Activated CD4-positive, alpha-beta T cell treated with anti-CD3 and anti-CD28 coated beads, Interleukin-2, amount 50 U/mL, for 16 hours (primary cell): Measurements from ENCODE around the gene CCDC192.
"Not testable (repeated sequence)": the region's sequence is repeated elsewhere in the genome, so short reads cannot be mapped to it uniquely, and the experiment has no call there.

Experiments
- DNase-seq: peaks from one replicate; pipeline ENCODE4 v3.0.0-alpha.2; 2020

The CCDC192 gene, protein sequence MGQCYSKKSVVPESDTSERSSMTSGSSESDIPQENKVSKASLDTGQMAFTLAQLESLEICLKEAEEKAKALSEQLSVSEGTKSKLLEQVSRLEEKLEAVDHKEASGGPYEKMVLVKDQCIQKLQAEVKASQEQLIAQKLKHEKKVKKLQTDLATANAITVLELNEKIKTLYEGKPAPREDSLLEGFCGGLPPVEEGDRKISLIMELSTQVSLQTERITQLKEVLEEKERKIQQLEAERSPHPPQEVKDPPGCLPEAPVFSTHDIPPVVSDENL

DNA sequence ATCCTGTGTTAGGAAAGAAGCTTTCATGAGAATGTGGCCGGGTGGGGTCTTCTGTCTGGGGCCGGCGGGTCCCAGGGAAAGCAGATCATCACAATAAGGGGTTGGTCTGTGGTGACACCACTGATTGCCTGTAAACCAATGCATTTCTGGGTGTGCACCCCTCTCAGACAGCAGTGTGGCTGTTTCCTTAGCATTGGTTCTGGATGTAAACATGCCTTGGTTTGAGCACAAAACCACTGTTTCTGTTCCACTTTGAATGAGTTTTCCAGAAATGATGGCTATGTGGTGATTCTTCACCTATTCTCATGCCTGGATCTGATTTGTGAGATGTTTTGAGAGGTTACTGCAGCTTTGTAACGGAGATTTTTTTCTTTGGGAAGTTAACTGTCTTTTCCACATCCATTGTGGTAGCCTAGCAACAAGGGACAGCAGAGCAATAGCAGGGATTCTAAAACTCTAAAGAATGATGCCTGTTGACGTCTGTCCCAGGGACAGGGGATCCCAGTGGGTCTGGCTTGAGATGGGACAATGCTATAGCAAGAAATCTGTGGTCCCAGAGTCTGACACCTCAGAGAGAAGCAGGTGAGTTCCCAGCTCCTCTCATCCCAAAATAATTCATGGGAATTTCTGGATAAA, at the start of gene CCDC192:
CCDC192 (plus strand) TSS at position 466 of the 636 bp plus-strand sequence; CDS start at position 521, 55 bp downstream.
- peak; percentile 28 for DNase-seq

- no peak for DNase-seq
These were observed 46.4 kb upstream of the CCDC192 start for GRCh38 chr5:127656825-127657224.

DNA sequence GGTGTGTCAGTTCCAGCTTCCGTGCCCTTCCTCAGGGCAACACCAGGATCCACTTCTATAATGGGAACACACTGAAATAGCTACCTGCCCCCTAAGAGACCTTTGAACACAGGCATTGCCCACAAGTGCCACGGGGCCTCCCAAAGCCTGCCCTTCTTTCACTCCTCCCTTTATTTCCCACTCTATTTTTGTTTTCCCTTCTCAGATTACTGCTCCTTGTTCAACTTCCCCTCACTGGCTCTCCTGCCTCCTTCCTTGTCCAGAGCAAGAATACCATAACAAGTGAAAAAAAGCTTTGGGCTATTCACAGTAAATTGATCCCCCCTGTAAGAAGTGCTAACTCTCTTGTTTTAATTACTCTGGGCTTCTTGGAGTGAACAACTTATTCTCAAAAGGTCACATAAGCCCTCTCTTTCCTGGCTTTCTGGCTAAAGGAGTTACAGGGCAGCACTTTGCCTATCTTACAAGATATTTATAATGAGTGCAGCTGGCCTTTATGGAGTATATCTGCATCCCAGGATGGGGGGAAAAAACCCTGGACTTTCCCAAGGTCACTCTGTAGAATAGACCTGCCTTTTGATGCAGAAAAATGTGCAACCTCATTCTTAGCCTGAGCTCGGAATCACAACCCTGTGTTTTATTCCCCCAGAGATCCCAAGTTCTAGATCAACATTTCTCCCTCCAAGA, 43.0 kb upstream of the CCDC192 start:
- no peak for DNase-seq

GRCh38 chr5:127664093-127664492, 39.1 kb upstream of the CCDC192 start:
- DNase-seq, result no peak

- no peak for DNase-seq
These were observed 37.5 kb upstream of the CCDC192 start for GRCh38 chr5:127665641-127666040.

- DNase-seq, result no peak
These were observed 37.0 kb upstream of the CCDC192 start for GRCh38 chr5:127666043-127666716.

GRCh38 chr5:127667926-127668325, 35.3 kb upstream of the CCDC192 start:
- no peak for DNase-seq

DNA sequence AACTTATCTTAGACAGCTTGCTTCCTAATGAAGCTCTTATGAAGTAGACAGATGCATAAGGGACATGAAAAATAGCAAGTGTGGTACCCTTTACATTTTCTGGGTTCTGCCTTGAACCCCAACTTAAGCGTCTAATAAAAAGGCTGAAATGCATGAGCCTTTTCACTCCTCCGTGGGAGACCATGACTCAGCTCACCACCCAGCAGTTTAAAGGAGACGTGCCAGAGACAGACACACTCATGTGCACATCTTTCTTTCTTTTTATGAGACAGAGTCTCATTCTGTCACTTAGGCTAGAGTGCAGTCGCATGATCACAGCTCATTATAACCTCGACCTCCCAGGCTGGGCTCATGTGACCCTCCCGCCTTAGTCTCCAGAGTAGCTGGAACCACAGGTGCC, 32.0 kb upstream of the CCDC192 start:
- DNase-seq, result no peak

DNA sequence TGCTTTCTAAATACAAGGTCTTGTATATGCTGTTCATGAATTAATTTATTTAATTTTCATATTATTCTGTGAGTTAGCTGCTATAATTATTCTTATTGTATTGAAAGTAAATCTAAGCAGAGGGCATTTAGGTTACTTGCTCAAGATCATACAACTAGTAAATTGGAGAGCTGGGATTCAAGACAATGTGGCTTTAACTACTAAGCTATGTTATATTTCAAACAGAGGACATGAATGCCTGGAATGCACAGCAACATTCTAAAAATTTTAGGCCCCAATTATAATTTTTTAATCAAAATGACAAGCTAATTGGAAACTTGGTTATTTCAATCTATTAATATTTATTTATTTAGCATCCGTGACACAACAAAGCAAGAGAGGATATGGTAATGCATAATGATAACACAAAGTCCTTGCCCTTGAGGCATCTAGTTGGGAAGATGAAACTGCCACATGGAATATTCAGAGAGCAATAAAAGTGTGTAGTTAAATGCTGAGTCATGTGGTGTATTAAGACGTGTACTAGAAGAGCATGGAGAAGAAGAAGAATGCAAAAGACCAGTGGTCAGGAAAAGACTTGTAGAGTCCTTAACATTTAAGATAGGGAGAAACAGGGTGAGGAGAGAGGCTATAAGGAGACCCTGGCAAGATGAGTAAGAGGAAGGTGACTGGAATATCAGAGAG, 29.9 kb upstream of the CCDC192 start:
- DNase-seq, result no peak

GRCh38 chr5:127676951-127677350, 26.2 kb upstream of the CCDC192 start:
- not testable (repeated sequence) for DNase-seq

DNA sequence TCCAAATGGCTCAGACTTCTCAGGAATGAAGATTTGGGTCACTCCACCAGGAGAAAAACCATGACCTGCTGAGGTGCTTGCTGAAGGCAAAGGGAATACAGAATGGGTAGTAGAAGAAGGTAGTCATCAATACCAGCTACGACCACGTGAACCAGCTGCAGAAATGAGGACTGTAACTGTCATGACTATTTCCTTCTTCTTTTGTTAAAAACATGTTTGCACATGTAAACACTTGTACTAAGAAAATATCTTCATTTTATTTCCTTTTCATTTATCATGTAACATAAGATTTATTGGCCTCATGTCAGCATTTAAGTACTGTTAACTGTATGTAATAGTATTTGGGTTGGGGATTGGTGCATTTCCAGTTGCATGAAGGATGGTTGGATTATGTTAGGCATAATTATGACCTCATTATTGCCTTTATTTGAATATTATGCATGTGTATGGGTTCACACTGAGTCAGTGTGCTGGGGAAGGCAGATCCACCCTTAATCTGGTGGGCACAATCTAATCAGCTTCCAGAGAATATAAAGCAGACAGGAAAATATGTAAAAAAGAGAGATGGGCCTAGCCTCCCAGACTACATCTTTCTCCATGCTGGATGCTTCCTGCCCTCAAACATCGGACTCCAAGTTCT, 23.4 kb upstream of the CCDC192 start:
- not testable (repeated sequence) for DNase-seq

- DNase-seq, result no peak
These were observed 22.6 kb upstream of the CCDC192 start for GRCh38 chr5:127680595-127680994.

DNA sequence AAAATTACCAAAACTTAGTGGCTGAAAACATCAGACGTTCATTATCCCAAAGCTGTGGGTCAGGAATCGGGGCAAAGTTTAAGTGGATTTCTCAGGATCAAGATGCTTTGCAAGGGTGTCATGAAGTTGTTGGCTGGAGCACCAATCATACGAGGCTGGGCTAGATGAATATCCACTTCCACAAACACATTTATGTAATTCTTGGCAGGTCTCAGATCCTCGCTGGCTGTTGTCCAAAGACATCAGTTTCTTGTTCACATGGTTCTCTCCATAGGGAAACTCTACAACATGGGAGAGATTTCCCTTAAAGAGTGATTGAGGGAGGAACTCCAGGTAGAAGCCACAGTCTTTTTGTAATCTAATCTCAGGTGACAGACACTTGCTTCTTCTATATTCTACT, 20.2 kb upstream of the CCDC192 start:
- DNase-seq, result no peak

GRCh38 chr5:127684726-127685467, 18.3 kb upstream of the CCDC192 start:
- DNase-seq, result no peak

DNA sequence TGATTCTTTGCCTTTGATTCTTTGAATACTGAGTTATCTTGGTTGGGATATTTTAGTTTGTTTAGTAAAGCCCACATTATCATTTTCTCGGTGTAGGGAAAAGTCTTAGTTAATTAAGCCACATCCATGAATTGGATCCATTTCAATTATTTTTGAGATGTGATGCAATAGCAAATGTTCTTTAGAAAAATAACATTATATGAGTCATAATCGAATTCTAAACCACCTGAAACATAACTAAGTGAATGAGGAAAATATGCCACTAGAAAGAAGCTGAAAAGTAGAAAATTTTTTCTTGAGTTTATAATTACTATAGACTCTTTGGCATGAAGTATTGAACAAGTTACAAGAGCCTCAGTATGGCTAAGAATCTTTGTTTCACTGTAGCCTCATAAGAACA, 17.5 kb upstream of the CCDC192 start:
- DNase-seq, result no peak

GRCh38 chr5:127686424-127686823, 16.8 kb upstream of the CCDC192 start:
- no peak for DNase-seq

- DNase-seq, result no peak
These were observed 8.5 kb upstream of the CCDC192 start for GRCh38 chr5:127694518-127695171.

DNA sequence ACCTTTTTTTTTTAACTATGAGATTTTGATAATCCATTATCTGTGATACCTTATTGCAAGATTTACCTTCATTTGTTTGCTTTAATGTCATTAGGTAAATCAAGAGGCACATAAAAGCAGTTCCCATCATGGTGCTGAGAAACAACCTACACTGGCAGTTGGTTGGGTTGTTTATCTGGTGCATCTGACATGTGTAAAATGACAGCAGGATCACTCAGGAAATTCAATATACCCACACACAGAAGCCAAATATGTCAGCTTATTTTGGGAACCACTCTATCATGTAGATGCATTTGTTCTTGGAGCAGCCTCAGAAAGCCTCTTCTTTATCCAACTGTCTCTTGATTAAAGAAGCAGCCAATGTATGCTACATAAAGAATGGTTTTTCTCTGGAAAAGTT, 7.8 kb upstream of the CCDC192 start:
- no peak for DNase-seq

DNA sequence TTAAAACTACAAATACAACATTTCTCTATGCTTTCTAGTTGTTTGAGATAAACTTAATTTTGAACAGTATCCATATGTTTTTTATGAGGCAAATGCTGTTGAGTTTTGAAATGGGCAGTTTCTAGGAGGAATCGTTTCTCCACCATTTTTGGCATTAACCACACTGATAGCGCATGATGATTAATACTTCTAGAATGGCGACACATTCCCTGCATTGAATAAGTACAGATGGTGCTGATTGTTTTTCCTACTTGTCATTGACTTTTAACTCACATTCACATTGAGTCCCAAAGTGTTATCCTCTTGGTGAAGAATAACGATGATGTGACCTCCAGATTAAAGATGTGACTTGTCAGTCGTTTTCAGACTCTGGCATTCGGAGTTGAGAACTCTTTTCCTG, 6.5 kb upstream of the CCDC192 start:
- DNase-seq, result no peak

- no peak for DNase-seq
These were observed 5.1 kb upstream of the CCDC192 start for GRCh38 chr5:127697894-127698600.
